ENCODE results near the gene ZNF143.

ZNF143 gene

DNA sequence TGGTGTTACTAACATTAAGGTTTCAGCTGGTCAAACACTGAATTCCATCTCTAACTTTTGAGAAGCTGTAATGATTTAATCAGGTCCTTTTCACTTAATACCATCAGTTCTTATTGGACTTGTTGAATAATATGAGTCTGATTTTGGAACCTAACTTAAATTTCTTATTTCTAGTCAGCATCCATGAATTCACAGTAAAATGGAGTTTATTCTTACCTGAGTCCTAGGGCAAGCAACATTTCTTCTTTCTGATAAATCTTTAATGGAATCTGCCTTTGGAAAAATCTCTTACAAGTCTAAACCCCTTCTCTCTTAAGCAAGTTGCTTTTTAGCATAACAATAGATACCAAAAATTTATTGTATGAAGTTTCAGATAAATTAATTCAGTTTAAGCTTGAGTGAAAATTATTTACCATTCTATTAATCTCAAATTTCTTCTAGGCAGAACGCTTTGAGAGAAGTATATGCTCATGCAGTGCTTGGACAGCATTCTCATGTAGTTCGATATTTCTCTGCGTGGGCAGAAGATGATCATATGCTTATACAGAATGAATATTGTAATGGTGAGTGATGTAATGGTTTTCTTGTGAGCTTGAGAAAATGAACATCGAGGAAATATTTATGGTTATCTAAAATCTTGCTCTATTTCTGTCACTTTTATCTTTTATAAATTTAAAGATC is 116.0 kb downstream of the ZNF143 start:
- Histone ChIP-seq H3K4me1 (ENCODE audit: control insufficient read depth, insufficient read depth, low read length, poor library complexity, severe bottlenecking) (peaks cover 10% of the 10 kb centered on the region), H3K4me3 (ENCODE audit: extremely low read depth, insufficient read depth, low read length, poor library complexity, severe bottlenecking) (peak overlapping the region; percentile 87), H3K9me3 (ENCODE audit: control insufficient read depth, low read length) (no peaks in the 10 kb centered on the region), H3K36me3 (ENCODE audit: control insufficient read depth, insufficient read depth, low read length) (peaks cover 65% of the 10 kb centered on the region), H3K27ac (ENCODE audit: low read depth, low read length, severe bottlenecking) (no peak overlapping the region)
- 83 to 89% methylated on average over 2 to 3 of the region's 4 CpGs for WGBS, 2 experiments (ENCODE audit: insufficient coverage in 2 of 2)

DNA sequence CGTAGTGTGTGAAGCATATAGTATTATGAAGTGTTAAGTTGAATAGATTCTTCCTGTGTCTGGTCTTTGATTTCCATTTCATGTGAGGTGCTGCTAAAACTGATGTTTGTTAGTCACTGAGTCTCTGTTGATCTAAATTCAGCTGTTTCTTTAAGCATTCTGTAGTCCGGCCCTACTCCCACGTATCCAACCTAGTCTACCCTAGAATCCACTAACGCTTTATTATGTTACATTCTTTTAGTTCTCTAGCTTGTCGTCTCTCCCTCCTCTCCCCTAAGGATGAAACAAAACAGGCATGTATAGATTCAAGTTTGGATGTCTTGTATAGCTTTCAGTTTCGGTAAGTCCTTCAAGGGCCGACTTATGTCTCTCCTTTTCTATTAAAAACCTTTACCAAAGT is 116.7 kb downstream of the ZNF143 start:
- Histone ChIP-seq H3K4me3 (ENCODE audit: extremely low read depth, insufficient read depth, low read length, poor library complexity, severe bottlenecking) (peak overlapping the region; percentile 87), H3K9me3 (ENCODE audit: control insufficient read depth, low read length) (no peaks in the 10 kb centered on the region), H3K27ac (ENCODE audit: low read depth, low read length, severe bottlenecking) (no peak overlapping the region), H3K36me3 (ENCODE audit: control insufficient read depth, insufficient read depth, low read length) (peaks cover 72% of the 10 kb centered on the region), H3K4me1 (ENCODE audit: control insufficient read depth, insufficient read depth, low read length, poor library complexity, severe bottlenecking) (peaks cover 8% of the 10 kb centered on the region)
- 92 to 100% methylated on average over 1 to 4 of the region's 7 CpGs for WGBS, 2 experiments (ENCODE audit: insufficient coverage in 2 of 2)
